RWPE2 (cell line): Measurements from ENCODE around the gene XPO5.

ENCODE experiments used
- ATAC-seq: fragments of 200-7000 bp; cut with Tn5 transposase; 3 replicates; pipeline ENCODE4 v1.9.1; 2021; ENCODE audit warnings: low read depth
- DNase-seq: peaks from one replicate; pipeline ENCODE4 v3.0.0-alpha.2; 2020; ENCODE audit warnings: low spot score
- H3K27ac ChIP-seq: fragments of 450-650 bp; 2 replicates; pipeline ENCODE4 v1.5.1; 2017; ENCODE audit warnings: mild to moderate bottlenecking; ENCODE audit not compliant: poor library complexity, severe bottlenecking
- H3K27me3 ChIP-seq: fragments of 250-450 bp; sonication (Bioruptor Pico); 2 replicates; pipeline ENCODE4 v1.5.1; 2021; ENCODE audit warnings: mild to moderate bottlenecking, moderate library complexity; ENCODE audit not compliant: insufficient read depth, poor library complexity, severe bottlenecking
- H3K36me3 ChIP-seq: fragments of 250-450 bp; sonication (Bioruptor Pico); 2 replicates; pipeline ENCODE4 v1.5.1; 2020; ENCODE audit warnings: low read depth, mild to moderate bottlenecking, moderate library complexity
- H3K4me1 ChIP-seq: fragments of 250-450 bp; sonication (Bioruptor Pico); 2 replicates; pipeline ENCODE4 v1.5.1; 2021; ENCODE audit warnings: mild to moderate bottlenecking, moderate library complexity; ENCODE audit not compliant: insufficient read depth, poor library complexity, severe bottlenecking
- H3K4me3 ChIP-seq: fragments of 250-450 bp; sonication (Bioruptor Pico); 2 replicates; pipeline ENCODE4 v1.5.1; 2021; ENCODE audit warnings: mild to moderate bottlenecking, moderate library complexity; ENCODE audit not compliant: severe bottlenecking
- H3K9me3 ChIP-seq: fragments of 250-450 bp; sonication (Bioruptor Pico); 2 replicates; pipeline ENCODE4 v1.5.1; 2021; ENCODE audit warnings: mild to moderate bottlenecking, moderate library complexity; ENCODE audit not compliant: severe bottlenecking
- TF ChIP-seq, protein P1 (sequence below): fragments of 450-650 bp; IDR thresholded peaks from one replicate; pipeline ENCODE4 v1.5.1; 2017; ENCODE audit warnings: mild to moderate bottlenecking, moderate library complexity; ENCODE audit not compliant: poor library complexity, severe bottlenecking

Gene XPO5

DNA sequence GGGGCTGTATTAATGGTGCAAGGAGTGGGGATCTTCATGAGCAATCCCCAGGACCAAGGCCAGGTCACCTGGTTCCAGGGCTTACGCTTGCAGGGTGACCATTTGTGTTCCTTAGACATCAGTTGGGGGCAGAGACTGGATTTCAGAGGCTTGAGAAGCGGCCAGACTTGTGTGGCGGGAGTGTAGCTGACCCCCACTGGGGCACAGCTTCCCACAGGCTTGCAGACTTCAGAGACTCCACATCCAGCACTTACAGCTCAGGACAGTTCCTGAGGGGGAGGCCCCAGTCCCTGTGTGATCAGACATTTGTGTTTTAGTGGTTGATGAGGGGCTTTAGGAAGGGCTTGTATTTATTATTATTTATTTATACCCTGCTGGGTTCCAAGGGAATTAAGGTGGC, 83.2 kb downstream of the XPO5 start:
- TF ChIP-seq, protein P1, sequence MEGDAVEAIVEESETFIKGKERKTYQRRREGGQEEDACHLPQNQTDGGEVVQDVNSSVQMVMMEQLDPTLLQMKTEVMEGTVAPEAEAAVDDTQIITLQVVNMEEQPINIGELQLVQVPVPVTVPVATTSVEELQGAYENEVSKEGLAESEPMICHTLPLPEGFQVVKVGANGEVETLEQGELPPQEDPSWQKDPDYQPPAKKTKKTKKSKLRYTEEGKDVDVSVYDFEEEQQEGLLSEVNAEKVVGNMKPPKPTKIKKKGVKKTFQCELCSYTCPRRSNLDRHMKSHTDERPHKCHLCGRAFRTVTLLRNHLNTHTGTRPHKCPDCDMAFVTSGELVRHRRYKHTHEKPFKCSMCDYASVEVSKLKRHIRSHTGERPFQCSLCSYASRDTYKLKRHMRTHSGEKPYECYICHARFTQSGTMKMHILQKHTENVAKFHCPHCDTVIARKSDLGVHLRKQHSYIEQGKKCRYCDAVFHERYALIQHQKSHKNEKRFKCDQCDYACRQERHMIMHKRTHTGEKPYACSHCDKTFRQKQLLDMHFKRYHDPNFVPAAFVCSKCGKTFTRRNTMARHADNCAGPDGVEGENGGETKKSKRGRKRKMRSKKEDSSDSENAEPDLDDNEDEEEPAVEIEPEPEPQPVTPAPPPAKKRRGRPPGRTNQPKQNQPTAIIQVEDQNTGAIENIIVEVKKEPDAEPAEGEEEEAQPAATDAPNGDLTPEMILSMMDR = no peak
- Histone ChIP-seq H3K4me3 (no peak overlapping the region), H3K27ac (no peak overlapping the region), H3K9me3 (no peaks in the 10 kb centered on the region), H3K4me1 (peaks cover 62% of the 10 kb centered on the region), H3K36me3 (peaks cover 14% of the 10 kb centered on the region), H3K27me3 (no peaks in the 10 kb centered on the region)
- ATAC-seq (no peak), DNase-seq (no peak)

GRCh38 chr6:43491750-43492661, 83.8 kb downstream of the XPO5 start:
- H3K36me3 ChIP-seq = peaks cover 7% of the 10 kb centered on the region
- H3K27me3 ChIP-seq = no peaks in the 10 kb centered on the region
- H3K9me3 ChIP-seq = no peaks in the 10 kb centered on the region
- no peak overlapping the region for H3K4me3 ChIP-seq
- TF ChIP-seq, protein P1 = no peak
- peak; percentile 90 for DNase-seq
- peaks cover 59% of the 10 kb centered on the region for H3K4me1 ChIP-seq
- H3K27ac ChIP-seq = no peak overlapping the region
- ATAC-seq = peak; percentile 60

DNA sequence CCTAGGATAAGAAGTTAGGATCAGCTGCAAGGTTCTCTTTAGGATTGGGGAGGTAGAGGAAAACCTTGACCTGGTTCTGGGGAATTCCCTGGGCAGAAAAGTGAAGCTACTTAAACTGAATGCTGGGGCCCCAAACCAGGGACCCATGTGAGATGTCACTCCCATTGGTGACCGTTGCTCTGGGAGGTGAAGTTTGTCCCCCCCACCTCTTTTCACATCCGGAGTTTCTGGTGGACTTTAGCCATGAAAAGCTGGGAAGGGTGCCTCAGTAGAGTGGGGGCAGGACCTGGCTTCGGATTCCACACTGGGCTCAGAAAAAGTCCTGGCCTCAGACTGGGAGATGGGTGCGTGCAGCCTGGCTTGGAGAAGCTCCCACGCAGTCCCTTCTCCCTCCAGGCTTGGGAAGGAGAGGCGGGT, 85.3 kb downstream of the XPO5 start:
- Histone ChIP-seq H3K36me3 (peaks cover 7% of the 10 kb centered on the region; the same call in 1 of the 2 replicates), H3K4me1 (peaks cover 46% of the 10 kb centered on the region), H3K9me3 (no peaks in the 10 kb centered on the region), H3K27me3 (no peaks in the 10 kb centered on the region), H3K4me3 (no peak overlapping the region), H3K27ac (no peak overlapping the region)
- ATAC-seq (no peak), DNase-seq (no peak)
- TF ChIP-seq, protein P1 = no peak

GRCh38 chr6:43489277-43490072, 86.4 kb downstream of the XPO5 start:
- Histone ChIP-seq H3K27me3 (no peaks in the 10 kb centered on the region), H3K4me1 (peaks cover 35% of the 10 kb centered on the region), H3K27ac (no peak overlapping the region), H3K36me3 (peaks cover 8% of the 10 kb centered on the region), H3K9me3 (no peaks in the 10 kb centered on the region), H3K4me3 (no peak overlapping the region)
- ATAC-seq = no peak
- no peak for DNase-seq
- TF ChIP-seq, protein P1 = no peak
